Heart right ventricle (tissue), 16 donors: ENCODE measurements around the gene STAT2. TPM values are rescaled to one million over a fixed set of nuclear protein-coding genes. Genes with fewer than 3 reads are reported as not detected.
A peak's percentile ranks its signal among the peaks of the same experiment; 100 is the strongest.

ENCODE experiments used
- ATAC-seq, 8 donors: fragments of 200-7000 bp; cut with Tn5 transposase; one replicate each; pipeline ENCODE4 v1.9.1; 2020; ENCODE audit warnings: mild to moderate bottlenecking in 8 of 8, moderate library complexity in 8 of 8, moderate number of reproducible peaks in 1 of 8
- DNase-seq, 2 donors: peaks; one replicate each; pipeline ENCODE4 v3.0.0-alpha.2; 2020
- H3K27ac ChIP-seq, 10 donors: fragments of 200-600 bp; sonication (generic) in 2 of 10; one replicate each; pipeline versions ENCODE4 v1.5.0 to v1.8.0; 2020 to 2022; ENCODE audit warnings: mild to moderate bottlenecking in 3 of 10
- H3K27me3 ChIP-seq, 7 donors: fragments of 200-600 bp; one replicate each; pipeline ENCODE4 v1.8.0; 2021 to 2022; ENCODE audit warnings: mild to moderate bottlenecking in 2 of 7
- H3K36me3 ChIP-seq, 9 donors: fragments of 200-600 bp; sonication (generic) in 1 of 9; one replicate each; pipeline versions ENCODE4 v1.5.0 to v1.8.0; 2020 to 2022; ENCODE audit warnings: mild to moderate bottlenecking in 2 of 9
- H3K4me1 ChIP-seq, 9 donors: fragments of 200-600 bp; sonication (generic) in 1 of 9; one replicate each; pipeline versions ENCODE4 v1.5.0 to v1.8.0; 2020 to 2022; ENCODE audit warnings: mild to moderate bottlenecking in 4 of 9
- H3K4me3 ChIP-seq, 10 donors: fragments of 200-600 bp; sonication (generic) in 2 of 10; one replicate each; pipeline versions ENCODE4 v1.5.0 to v1.8.0; 2020 to 2022; ENCODE audit warnings: mild to moderate bottlenecking in 7 of 10, moderate library complexity in 2 of 10
- H3K9me3 ChIP-seq, 11 donors: fragments of 200-600 bp in 10 of 11; sonication (generic) in 2 of 11; one replicate each; pipeline versions ENCODE4 v1.5.0 to v1.8.0; 2013 to 2022; ENCODE audit warnings: mild to moderate bottlenecking in 2 of 11, control low read depth in 1 of 11, moderate library complexity in 1 of 11
- WGBS, 2 donors: extraction: QIAGEN DNeasy Blood & Tissue Kit; methylation state at CpG; one replicate each; pipeline ENCODE4 v1.1.7; 2013; ENCODE audit warnings: inconsistent platforms in 1 of 2; 5-methylcytosine and 5-hydroxymethylcytosine counted together
- intact Hi-C, 10 donors: fragments of 100-400 bp; cut with DNase I; formaldehyde crosslinking; loops; one replicate each; pipeline versions ENCODE4 v1.11.1 to v1.14.2; 2022
- polyA plus RNA-seq, 2 donors: library from polyadenylated mRNA; stranded (reverse); fragments of 200-250 nt; gene quantifications; one replicate each; pipeline ENCODE4 v1.2.3, GENCODE V29; 2013
- total RNA-seq, 10 donors: library from RNA; stranded (reverse); fragmentation: NEBNext Ultra II Directional in 3 of 10; extraction: Animal tissue kit (Norgen Biotek cat#: 25700) in 3 of 10; gene quantifications; one replicate each; pipeline versions ENCODE4 v1.2.1 to v1.2.4, GENCODE V29; 2021 to 2023
- TF ChIP-seq, protein P1 (sequence below), 9 donors: fragments of 200-600 bp; sonication (generic) in 2 of 9; IDR thresholded peaks; one replicate each; pipeline versions ENCODE4 v1.5.0 to v1.8.0; 2021 to 2022; ENCODE audit warnings: antibody characterized with exemption in 9 of 9, mild to moderate bottlenecking in 5 of 9, moderate library complexity in 1 of 9
- donor health status: Arrhythmogenic right ventricular cardiomyopathy.
- donor health status: ischemic (EF 13 %, LVEDD 7.1; RV severe dilation, severe dysfunction).
- donor health status: healthy with polysubstance abuse.
- donor health status: DM: no; HTN: yes; CAD: no.
- donor health status: DM: no; HTN: no; CAD: no.
- donor health status: ischemic (EF 25% LVEDD 6.9; RV normal size, moderate dysfunction).
- donor health status: ischemic (EF 25% LVEDD 5.7; RV mildly dilated, moderate dysfunction).
- donor health status: healthy.
- donor health status: DM: yes; HTN: yes; CAD: no.
- donor health status: Ischemic cardiomyopathy.
- donor health status: ischemic (EF 35%, LVEDD 5.7; RV mildly dilated, moderate dysfunction).
- donor health status: nonischemic (EF 11% LVEDD 7.7; RV severe dilation, severe dysfunction).
- donor health status: DM: yes; HTN: yes; CAD: no.
- donor health status: PGD.
- donor health status: ischemic (EF 29% LVEDD 5.4; RV normal size, mild dysfunction).
- donor health status: nonischemic (EF 23%, LVEDD 6.1; RV moderate dilation, normal function).

The STAT2 gene
- total and polyA plus RNA-seq, 12 donors = 16.9 to 107 (median 38.7) TPM

GRCh38 chr12:56321027-56321426 lies 38.9 kb downstream of the STAT2 start:
- 93 to 100% methylated on average over 2 of the region's 2 CpGs for WGBS, 2 donors
- no peak for ATAC-seq
- no peak overlapping the region for H3K27ac ChIP-seq
- peaks cover 0 to 8% (median 6%) of the 10 kb centered on the region in 9 donors for H3K4me1 ChIP-seq
- no peak overlapping the region for H3K4me3 ChIP-seq
- peaks cover 0 to 87% (median 66%) of the 10 kb centered on the region in 9 donors for H3K36me3 ChIP-seq
- TF ChIP-seq, protein P1, sequence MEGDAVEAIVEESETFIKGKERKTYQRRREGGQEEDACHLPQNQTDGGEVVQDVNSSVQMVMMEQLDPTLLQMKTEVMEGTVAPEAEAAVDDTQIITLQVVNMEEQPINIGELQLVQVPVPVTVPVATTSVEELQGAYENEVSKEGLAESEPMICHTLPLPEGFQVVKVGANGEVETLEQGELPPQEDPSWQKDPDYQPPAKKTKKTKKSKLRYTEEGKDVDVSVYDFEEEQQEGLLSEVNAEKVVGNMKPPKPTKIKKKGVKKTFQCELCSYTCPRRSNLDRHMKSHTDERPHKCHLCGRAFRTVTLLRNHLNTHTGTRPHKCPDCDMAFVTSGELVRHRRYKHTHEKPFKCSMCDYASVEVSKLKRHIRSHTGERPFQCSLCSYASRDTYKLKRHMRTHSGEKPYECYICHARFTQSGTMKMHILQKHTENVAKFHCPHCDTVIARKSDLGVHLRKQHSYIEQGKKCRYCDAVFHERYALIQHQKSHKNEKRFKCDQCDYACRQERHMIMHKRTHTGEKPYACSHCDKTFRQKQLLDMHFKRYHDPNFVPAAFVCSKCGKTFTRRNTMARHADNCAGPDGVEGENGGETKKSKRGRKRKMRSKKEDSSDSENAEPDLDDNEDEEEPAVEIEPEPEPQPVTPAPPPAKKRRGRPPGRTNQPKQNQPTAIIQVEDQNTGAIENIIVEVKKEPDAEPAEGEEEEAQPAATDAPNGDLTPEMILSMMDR (IDR thresholded peaks at IDR 0.05) = no peak
- intact Hi-C loops = no loop called here
- H3K27me3 ChIP-seq = no peaks in the 10 kb centered on the region
- H3K9me3 ChIP-seq = no peaks in the 10 kb centered on the region
- DNase-seq = no peak

- intact Hi-C loops = loop anchor here in 5 of 10 donors (2.0 to 10.0 kb wide), 3 partner anchors 17 to 147 kb away; partner anchors contain the start of genes SPRYD4 (in 4 of the 5) and CS (in 1 of the 5)
- Histone ChIP-seq H3K4me1 (peaks cover 7 to 23% (median 16%) of the 10 kb centered on the region in 9 donors), H3K27me3 (no peaks in the 10 kb centered on the region), H3K4me3 (no peak overlapping the region), H3K27ac (no peak overlapping the region), H3K36me3 (peaks cover 0 to 74% (median 36%) of the 10 kb centered on the region in 9 donors), H3K9me3 (no peaks in the 10 kb centered on the region)
- DNase-seq (no peak), ATAC-seq (no peak)
- TF ChIP-seq, protein P1 (IDR thresholded peaks at IDR 0.05) = no peak
- WGBS, 2 donors = 94% methylated on average over 3 of the region's 3 CpGs
Measured at GRCh38 chr12:56317675-56318074, 42.2 kb downstream of the STAT2 start.

GRCh38 chr12:56315622-56316473 lies 44.1 kb downstream of the STAT2 start, which contains the start of gene CNPY2:
Gene CNPY2, minus strand, starts transcription at chr12:56315988. Its CDS starts 771 bp downstream, at chr12:56315217.
- TF ChIP-seq, protein P1 (IDR thresholded peaks at IDR 0.05) = peak in 5 of 9 donors; percentile 7 to 38 (median 21)
- Histone ChIP-seq H3K36me3 (peaks cover 0 to 74% (median 38%) of the 10 kb centered on the region in 9 donors), H3K4me3 (peak within 1 kb of the TSS; percentile 61 to 99 (median 94)), H3K4me1 (peaks cover 7 to 23% (median 16%) of the 10 kb centered on the region in 9 donors), H3K27ac (peak within 1 kb of the TSS; percentile 88 to 98 (median 94)), H3K27me3 (no peaks in the 10 kb centered on the region), H3K9me3 (no peaks in the 10 kb centered on the region)
- ATAC-seq (peak; percentile 95 to 97 (median 96)), DNase-seq (peak; percentile 94 to 97)
- 0% methylated on average over 62 of the region's 62 CpGs for WGBS, 2 donors
- intact Hi-C loops = loop anchor here in 5 of 10 donors (2.0 to 10.0 kb wide), 3 partner anchors 15 to 149 kb away; partner anchors contain the start of genes SPRYD4 (in 4 of the 5) and CS (in 1 of the 5)

DNA sequence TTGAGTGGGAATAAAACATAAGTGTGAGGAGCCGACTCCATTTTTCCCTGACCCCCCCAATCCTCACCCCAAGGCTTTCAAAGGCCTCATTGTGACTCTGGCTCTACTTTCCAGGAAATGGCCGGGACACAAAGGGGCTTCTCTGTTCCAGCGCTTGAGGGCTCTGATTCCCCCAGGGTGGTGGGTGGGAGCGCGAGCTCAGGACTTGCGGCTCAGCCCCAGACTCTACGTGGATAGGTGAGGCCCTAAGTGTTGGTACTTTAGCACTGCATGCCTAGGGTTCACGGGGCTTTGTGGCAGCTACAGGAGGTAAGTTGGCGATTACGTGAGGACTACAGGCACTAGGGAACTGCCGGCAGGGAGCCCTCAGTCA lies 44.7 kb downstream of the STAT2 start:
- peaks cover 7 to 23% (median 16%) of the 10 kb centered on the region in 9 donors for H3K4me1 ChIP-seq
- H3K27ac ChIP-seq = peak overlapping the region; percentile 88 to 98 (median 94)
- peaks cover 0 to 74% (median 38%) of the 10 kb centered on the region in 9 donors for H3K36me3 ChIP-seq
- 2 to 3% methylated on average over 11 of the region's 11 CpGs for WGBS, 2 donors
- TF ChIP-seq, protein P1 (IDR thresholded peaks at IDR 0.05) = no peak
- no peaks in the 10 kb centered on the region for H3K9me3 ChIP-seq
- intact Hi-C loops = loop anchor here in 5 of 10 donors (5.0 to 10.0 kb wide), 2 partner anchors 42 to 150 kb away; partner anchors contain the start of gene SPRYD4 (in 4 of the 5)
- H3K27me3 ChIP-seq = no peaks in the 10 kb centered on the region
- ATAC-seq (peak in 6 of 8 donors; percentile 0 to 6 (median 2)), DNase-seq (peak in 1 of 2 donors; percentile 11)
- peak overlapping the region; percentile 61 to 99 (median 94) for H3K4me3 ChIP-seq
